H1 (cell line): ENCODE results near the gene CAMK1G. TPM values are rescaled to one million over a fixed set of nuclear protein-coding genes. Genes with fewer than 3 reads are reported as not detected.

Experiments
- ATF2 ChIP-seq: IDR thresholded peaks from 2 replicates; pipeline ENCODE4 v1.6.1; 2012; ENCODE audit warnings: low read length, inconsistent platforms
- CHD7 ChIP-seq: fragments of 300-600 bp; sonication (generic); IDR thresholded peaks from 2 replicates; pipeline ENCODE4 v1.7.1; 2012; ENCODE audit warnings: low read length, moderate library complexity, mild to moderate bottlenecking, inconsistent platforms; ENCODE audit not compliant: insufficient replicate concordance
- E2F6 ChIP-seq: IDR thresholded peaks from 2 replicates; pipeline ENCODE4 v1.6.1; 2012; ENCODE audit warnings: inconsistent platforms
- TBP ChIP-seq: IDR thresholded peaks from 2 replicates; pipeline ENCODE4 v1.6.1; 2011; ENCODE audit warnings: low read depth, low read length, improper control_type of control experiment
- polyA plus RNA-seq, 7 experiments: library from polyadenylated mRNA; depleted of rRNA in 3 of 7; stranded (reverse) in 5 of 7; unstranded in 2 of 7; fragments of >200 nt in 5 of 7; fragments of 200-250 nt in 2 of 7; gene quantifications; 1 replicate in 5 of 7; 2 replicates in 1 of 7; 4 replicates in 1 of 7; pipeline versions ENCODE4 v1.2.1 to v1.2.3, GENCODE V29; 2011 to 2013; ENCODE audit warnings: missing spikeins in 2 of 7, mixed read lengths in 2 of 7
- total RNA-seq: library from RNA; stranded (reverse); fragmentation: NEBNext Ultra II Directional; extraction: Animal tissue kit (Norgen Biotek cat#: 25700); gene quantifications from 2 replicates; pipeline ENCODE4 v1.2.1, GENCODE V29; 2021

Gene CAMK1G
- total and polyA plus RNA-seq, 2 of the 8 experiments (the other 6 are each of a cell fraction or from before 2014, with no cell fraction given), result 1.00 to 1.0 TPM

GRCh38 chr1:209584231-209584672, 738 bp downstream of the CAMK1G start (continued):
- TF ChIP-seq CHD7, result no peak
- TF ChIP-seq E2F6, result no peak
- TF ChIP-seq ATF2, result no peak
- no peak for TF ChIP-seq TBP
- TF ChIP-seq, all 59 proteins: peak for 0
